ENCODE results near the gene TTC33. TPM values are rescaled to one million over a fixed set of nuclear protein-coding genes. Genes with fewer than 3 reads are reported as not detected.
"Not testable (repeated sequence)": the region's sequence is repeated elsewhere in the genome, so short reads cannot be mapped to it uniquely, and the experiment has no call there.

TTC33 gene
- total RNA-seq, 1 donor from 2014 or later: 18.5 TPM

GRCh38 chr5:40665635-40666298 lies 90.0 kb downstream of the TTC33 start:
- H3K9me3 Mint-ChIP-seq: no peaks in the 10 kb centered on the region
- no peak overlapping the region for H3K4me3 Mint-ChIP-seq
- peaks cover 20% of the 10 kb centered on the region for H3K27me3 Mint-ChIP-seq (ENCODE audit: low read depth)
- H3K36me3 Mint-ChIP-seq (ENCODE audit: low read depth): no peaks in the 10 kb centered on the region
- TF ChIP-seq, protein P1, sequence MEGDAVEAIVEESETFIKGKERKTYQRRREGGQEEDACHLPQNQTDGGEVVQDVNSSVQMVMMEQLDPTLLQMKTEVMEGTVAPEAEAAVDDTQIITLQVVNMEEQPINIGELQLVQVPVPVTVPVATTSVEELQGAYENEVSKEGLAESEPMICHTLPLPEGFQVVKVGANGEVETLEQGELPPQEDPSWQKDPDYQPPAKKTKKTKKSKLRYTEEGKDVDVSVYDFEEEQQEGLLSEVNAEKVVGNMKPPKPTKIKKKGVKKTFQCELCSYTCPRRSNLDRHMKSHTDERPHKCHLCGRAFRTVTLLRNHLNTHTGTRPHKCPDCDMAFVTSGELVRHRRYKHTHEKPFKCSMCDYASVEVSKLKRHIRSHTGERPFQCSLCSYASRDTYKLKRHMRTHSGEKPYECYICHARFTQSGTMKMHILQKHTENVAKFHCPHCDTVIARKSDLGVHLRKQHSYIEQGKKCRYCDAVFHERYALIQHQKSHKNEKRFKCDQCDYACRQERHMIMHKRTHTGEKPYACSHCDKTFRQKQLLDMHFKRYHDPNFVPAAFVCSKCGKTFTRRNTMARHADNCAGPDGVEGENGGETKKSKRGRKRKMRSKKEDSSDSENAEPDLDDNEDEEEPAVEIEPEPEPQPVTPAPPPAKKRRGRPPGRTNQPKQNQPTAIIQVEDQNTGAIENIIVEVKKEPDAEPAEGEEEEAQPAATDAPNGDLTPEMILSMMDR (conservative IDR thresholded peaks at IDR 0.05): no peak
- no peak for DNase-seq (ENCODE audit: low read depth, low spot score)
- H3K4me1 Mint-ChIP-seq: no peaks in the 10 kb centered on the region
- no peak overlapping the region for H3K27ac Mint-ChIP-seq (ENCODE audit: unreplicated experiment)

- H3K4me3 Mint-ChIP-seq: no peak overlapping the region
- TF ChIP-seq, protein P1 (conservative IDR thresholded peaks at IDR 0.05): no peak
- no peaks in the 10 kb centered on the region for H3K36me3 Mint-ChIP-seq (ENCODE audit: low read depth)
- peaks cover 3% of the 10 kb centered on the region for H3K27me3 Mint-ChIP-seq (ENCODE audit: low read depth)
- no peak overlapping the region for H3K27ac Mint-ChIP-seq (ENCODE audit: unreplicated experiment)
- no peaks in the 10 kb centered on the region for H3K9me3 Mint-ChIP-seq
- no peak for DNase-seq (ENCODE audit: low read depth, low spot score)
- H3K4me1 Mint-ChIP-seq: no peaks in the 10 kb centered on the region
Measured at GRCh38 chr5:40660751-40661150, 95.0 kb downstream of the TTC33 start.

DNA sequence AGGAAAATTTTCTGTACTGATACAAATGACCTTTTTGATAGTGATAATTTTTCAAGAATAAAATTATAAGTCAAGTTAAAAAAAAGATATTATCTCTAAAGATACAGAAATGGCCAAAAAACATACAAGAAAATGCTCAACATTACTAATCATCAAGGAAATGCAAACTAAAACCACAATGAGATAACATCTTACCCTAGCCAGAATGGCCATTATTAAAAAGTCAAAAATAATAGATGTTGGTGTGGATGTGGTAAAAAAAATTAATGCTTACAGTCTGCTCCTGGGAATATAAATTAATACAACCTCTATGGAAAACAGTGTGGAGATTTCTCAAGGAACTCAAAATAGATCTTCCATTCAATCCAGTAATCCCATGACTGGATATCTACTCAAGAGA lies 99.0 kb downstream of the TTC33 start:
- Mint-ChIP-seq H3K4me3 (no peak overlapping the region), H3K27me3 (ENCODE audit: low read depth) (peaks cover 3% of the 10 kb centered on the region), H3K27ac (ENCODE audit: unreplicated experiment) (no peak overlapping the region), H3K4me1 (peaks cover 5% of the 10 kb centered on the region), H3K36me3 (ENCODE audit: low read depth) (no peaks in the 10 kb centered on the region), H3K9me3 (no peaks in the 10 kb centered on the region)
- no peak for DNase-seq (ENCODE audit: low read depth, low spot score)
- TF ChIP-seq, protein P1 (conservative IDR thresholded peaks at IDR 0.05): no peak

- H3K9me3 Mint-ChIP-seq; DNase-seq (ENCODE audit: low read depth, low spot score); H3K4me1 Mint-ChIP-seq; H3K27ac Mint-ChIP-seq (ENCODE audit: unreplicated experiment); H3K4me3 Mint-ChIP-seq; H3K36me3 Mint-ChIP-seq (ENCODE audit: low read depth); H3K27me3 Mint-ChIP-seq (ENCODE audit: low read depth): not testable (repeated sequence)
Measured at GRCh38 chr5:40656091-40656490, 99.7 kb downstream of the TTC33 start.

GRCh38 chr5:40655138-40655537 lies 100.6 kb downstream of the TTC33 start:
- no peak overlapping the region for H3K27ac Mint-ChIP-seq (ENCODE audit: unreplicated experiment)
- DNase-seq (ENCODE audit: low read depth, low spot score): no peak
- H3K36me3 Mint-ChIP-seq (ENCODE audit: low read depth): no peaks in the 10 kb centered on the region
- H3K4me1 Mint-ChIP-seq: peaks cover 5% of the 10 kb centered on the region
- TF ChIP-seq, protein P1 (conservative IDR thresholded peaks at IDR 0.05): no peak
- no peaks in the 10 kb centered on the region for H3K9me3 Mint-ChIP-seq
- H3K27me3 Mint-ChIP-seq (ENCODE audit: low read depth): peaks cover 3% of the 10 kb centered on the region
- no peak overlapping the region for H3K4me3 Mint-ChIP-seq

- TF ChIP-seq, protein P1 (conservative IDR thresholded peaks at IDR 0.05): no peak
- DNase-seq (ENCODE audit: low read depth, low spot score): no peak
- no peaks in the 10 kb centered on the region for H3K36me3 Mint-ChIP-seq (ENCODE audit: low read depth)
- no peaks in the 10 kb centered on the region for H3K9me3 Mint-ChIP-seq
- H3K4me3 Mint-ChIP-seq: no peak overlapping the region
- H3K27ac Mint-ChIP-seq (ENCODE audit: unreplicated experiment): no peak overlapping the region
- H3K4me1 Mint-ChIP-seq: peaks cover 5% of the 10 kb centered on the region
- H3K27me3 Mint-ChIP-seq (ENCODE audit: low read depth): peaks cover 2% of the 10 kb centered on the region
Measured at GRCh38 chr5:40654377-40654991, 101.3 kb downstream of the TTC33 start.

Data from neural crest cell (in vitro differentiated cells).